ENCODE data around the gene LRBA.
A peak's percentile ranks its signal among the peaks of the same experiment; 100 is the strongest.

Gene LRBA

GRCh38 chr4:150423074-150423473 is 592.0 kb downstream of the LRBA start:
- TF ChIP-seq, protein P1, sequence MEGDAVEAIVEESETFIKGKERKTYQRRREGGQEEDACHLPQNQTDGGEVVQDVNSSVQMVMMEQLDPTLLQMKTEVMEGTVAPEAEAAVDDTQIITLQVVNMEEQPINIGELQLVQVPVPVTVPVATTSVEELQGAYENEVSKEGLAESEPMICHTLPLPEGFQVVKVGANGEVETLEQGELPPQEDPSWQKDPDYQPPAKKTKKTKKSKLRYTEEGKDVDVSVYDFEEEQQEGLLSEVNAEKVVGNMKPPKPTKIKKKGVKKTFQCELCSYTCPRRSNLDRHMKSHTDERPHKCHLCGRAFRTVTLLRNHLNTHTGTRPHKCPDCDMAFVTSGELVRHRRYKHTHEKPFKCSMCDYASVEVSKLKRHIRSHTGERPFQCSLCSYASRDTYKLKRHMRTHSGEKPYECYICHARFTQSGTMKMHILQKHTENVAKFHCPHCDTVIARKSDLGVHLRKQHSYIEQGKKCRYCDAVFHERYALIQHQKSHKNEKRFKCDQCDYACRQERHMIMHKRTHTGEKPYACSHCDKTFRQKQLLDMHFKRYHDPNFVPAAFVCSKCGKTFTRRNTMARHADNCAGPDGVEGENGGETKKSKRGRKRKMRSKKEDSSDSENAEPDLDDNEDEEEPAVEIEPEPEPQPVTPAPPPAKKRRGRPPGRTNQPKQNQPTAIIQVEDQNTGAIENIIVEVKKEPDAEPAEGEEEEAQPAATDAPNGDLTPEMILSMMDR (IDR thresholded peaks at IDR 0.05; ENCODE audit: low read length, missing control alignments) = no peak
- DNase-seq (ENCODE audit: low read depth) = no peak
- H3K4me3 ChIP-seq (replicated peaks; ENCODE audit: low read depth, low read length) = no peak overlapping the region

DNA sequence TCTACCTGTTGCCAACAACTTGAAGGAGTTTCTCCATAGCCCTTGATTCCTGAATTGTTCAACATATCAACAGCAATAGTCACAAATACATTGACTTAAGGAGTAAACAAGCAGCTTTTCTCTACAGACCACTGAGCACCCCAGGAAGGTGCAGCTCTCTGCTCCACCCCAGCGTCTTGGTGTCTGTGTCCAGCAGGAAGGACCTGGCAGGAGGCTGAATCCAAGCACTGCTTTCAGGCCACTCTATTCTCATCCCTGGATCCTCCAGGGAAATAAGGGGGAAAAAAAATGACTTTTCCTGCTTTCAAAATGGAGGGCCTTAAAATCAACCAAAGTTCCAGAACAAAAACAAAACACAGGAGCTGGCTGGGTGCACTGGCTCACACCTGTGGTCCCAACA is 593.5 kb downstream of the LRBA start:
- TF ChIP-seq, protein P1 (IDR thresholded peaks at IDR 0.05; ENCODE audit: low read length, missing control alignments) = no peak
- no peak overlapping the region for H3K4me3 ChIP-seq (replicated peaks; ENCODE audit: low read depth, low read length)
- no peak for DNase-seq (ENCODE audit: low read depth)

- TF ChIP-seq, protein P1 (IDR thresholded peaks at IDR 0.05; ENCODE audit: low read length, missing control alignments) = no peak
- no peak for DNase-seq (ENCODE audit: low read depth)
- H3K4me3 ChIP-seq (replicated peaks; ENCODE audit: low read depth, low read length) = no peak overlapping the region
Measured at GRCh38 chr4:150419939-150420338, 595.1 kb downstream of the LRBA start.

DNA sequence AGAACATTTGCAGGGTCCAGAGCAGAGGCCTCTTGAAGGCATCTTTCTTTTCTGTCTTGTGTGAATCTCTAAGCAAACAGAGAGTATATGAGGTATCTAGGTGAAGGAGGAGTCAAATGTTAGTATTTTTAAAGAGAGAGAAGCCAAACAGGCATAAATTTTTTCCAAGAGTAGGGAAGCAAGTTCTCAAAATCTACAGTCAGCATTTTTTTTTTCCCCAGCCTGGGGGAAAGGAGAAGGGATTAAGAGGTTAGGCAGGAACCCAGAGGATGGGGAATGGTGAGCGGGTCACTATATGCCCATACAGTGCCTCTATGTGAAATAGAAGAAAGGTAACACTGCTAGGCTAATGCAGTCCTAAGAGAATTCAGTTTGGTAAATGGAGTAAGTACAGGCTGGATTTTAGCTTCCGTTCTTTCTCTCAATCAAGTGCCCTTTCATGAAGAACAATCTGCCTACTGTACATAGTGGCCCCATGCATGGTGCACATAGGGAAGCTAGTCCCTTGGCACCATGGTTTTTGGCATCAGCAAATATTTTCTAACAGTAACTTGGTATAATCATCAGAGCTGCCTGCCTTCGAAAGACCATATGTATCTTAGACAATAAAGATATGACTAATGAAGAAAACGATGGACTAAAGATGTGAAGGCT is 596.2 kb downstream of the LRBA start:
- no peak overlapping the region for H3K4me3 ChIP-seq (replicated peaks; ENCODE audit: low read depth, low read length)
- DNase-seq (ENCODE audit: low read depth) = no peak
- TF ChIP-seq, protein P1 (IDR thresholded peaks at IDR 0.05; ENCODE audit: low read length, missing control alignments) = no peak

DNA sequence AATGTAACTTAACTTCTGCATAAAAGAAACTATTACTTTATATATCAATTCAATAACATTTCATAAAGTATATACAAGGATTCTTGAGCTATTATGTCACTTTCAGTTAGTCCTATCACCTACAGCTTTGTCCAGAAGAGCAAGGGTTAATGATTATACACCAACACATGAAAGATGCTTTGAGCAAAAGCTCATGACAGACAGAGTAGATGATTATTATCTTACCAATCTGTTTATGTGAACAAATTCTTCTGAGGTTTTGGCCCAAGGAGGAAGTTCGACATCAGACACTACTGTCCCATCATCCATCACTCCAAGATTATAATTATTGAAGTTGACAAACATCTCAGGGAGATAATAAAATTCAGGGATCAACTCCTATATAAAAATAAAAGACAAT is 599.9 kb downstream of the LRBA start:
- TF ChIP-seq, protein P1 (IDR thresholded peaks at IDR 0.05; ENCODE audit: low read length, missing control alignments) = no peak
- no peak for DNase-seq (ENCODE audit: low read depth)
- no peak overlapping the region for H3K4me3 ChIP-seq (replicated peaks; ENCODE audit: low read depth, low read length)

DNA sequence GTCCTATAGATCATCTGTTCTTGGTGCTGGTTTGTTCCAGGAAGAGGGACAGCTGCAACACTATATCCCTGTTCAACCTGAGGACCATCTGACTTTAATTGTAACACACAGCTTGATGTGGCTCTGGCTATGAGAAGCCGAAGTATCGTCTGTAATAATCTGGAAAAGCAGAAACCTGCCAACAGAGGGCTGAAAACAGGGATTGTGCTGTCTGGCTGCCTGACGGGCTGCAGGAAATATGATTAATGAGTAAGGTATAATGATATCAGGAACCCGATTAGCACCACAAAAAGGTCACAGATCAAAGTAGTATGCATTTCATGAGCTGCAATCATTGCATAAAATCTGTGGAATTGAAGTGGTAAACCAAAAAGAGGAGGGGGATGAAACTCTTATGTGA is 603.6 kb downstream of the LRBA start:
- TF ChIP-seq, protein P1 (IDR thresholded peaks at IDR 0.05; ENCODE audit: low read length, missing control alignments) = peak; percentile 32

GRCh38 chr4:150402871-150403272 is 612.2 kb downstream of the LRBA start:
- DNase-seq (ENCODE audit: low read depth) = no peak
- no peak overlapping the region for H3K4me3 ChIP-seq (replicated peaks; ENCODE audit: low read depth, low read length)

More for the DNA sequence above, 603.6 kb downstream of the LRBA start:
- no peak overlapping the region for H3K4me3 ChIP-seq (replicated peaks; ENCODE audit: low read depth, low read length)
- peak; percentile 21 for DNase-seq (ENCODE audit: low read depth)

More at GRCh38 chr4:150402871-150403272, 612.2 kb downstream of the LRBA start:
- TF ChIP-seq, protein P1 (IDR thresholded peaks at IDR 0.05; ENCODE audit: low read length, missing control alignments) = no peak

Data from fibroblast of pulmonary artery (primary cell).